PC-3 (cell line): ENCODE measurements around the gene IL11. TPM values are rescaled to one million over a fixed set of nuclear protein-coding genes. Genes with fewer than 3 reads are reported as not detected.
"Not testable (repeated sequence)": the region's sequence is repeated elsewhere in the genome, so short reads cannot be mapped to it uniquely, and the experiment has no call there.

Source experiments
- ATAC-seq: fragments of 200-7000 bp; cut with Tn5 transposase; 2 replicates; pipeline ENCODE4 v1.9.1; 2020; ENCODE audit warnings: mild to moderate bottlenecking, moderate library complexity
- BruUV-seq: library from RNA; stranded (reverse); fragments of 400-500 nt; replicated peaks from 2 replicates; lab custom pipeline; 2021; lab: Mats Ljungman, UMichigan
- CTCF ChIA-PET: fragments of 300-600 bp; sonication (Branson Sonifier 250); formaldehyde crosslinking; loops from one replicate; lab custom pipeline; 2022; ENCODE audit warnings: antibody characterized with exemption; lab: Charles Lee
- POLR2A ChIA-PET: fragments of 300-600 bp; sonication (Branson Sonifier 250); formaldehyde crosslinking; loops from one replicate; lab custom pipeline; 2022; ENCODE audit warnings: antibody characterized with exemption; ENCODE audit not compliant: unreplicated experiment; lab: Charles Lee
- DNase-seq: peaks from one replicate; pipeline ENCODE4 v3.0.0-alpha.2; 2015
- H2AFZ ChIP-seq: fragments of 300-600 bp; sonication (generic); 2 replicates; pipeline ENCODE4 v1.6.0; 2016; ENCODE audit warnings: antibody characterized with exemption, low read length
- H3F3A ChIP-seq: fragments of 300-600 bp; sonication (generic); one replicate; pipeline ENCODE4 v1.6.0; 2017; ENCODE audit warnings: antibody characterized with exemption, low read length, control low read depth, mild to moderate bottlenecking; ENCODE audit not compliant: unreplicated experiment
- H3K27ac ChIP-seq: fragments of 300-600 bp; sonication (generic); 2 replicates; pipeline ENCODE4 v1.5.1; 2016; ENCODE audit warnings: mild to moderate bottlenecking, low read length
- H3K27me3 ChIP-seq: fragments of 300-600 bp; sonication (generic); 2 replicates; pipeline ENCODE4 v1.6.1; 2016; ENCODE audit warnings: low read length, mixed read lengths
- H3K36me3 ChIP-seq: fragments of 300-600 bp; sonication (generic); 2 replicates; pipeline ENCODE4 v1.6.1; 2016; ENCODE audit warnings: low read depth, mixed run types, low read length, mixed read lengths
- H3K4me1 ChIP-seq: fragments of 300-600 bp; sonication (generic); 2 replicates; pipeline ENCODE4 v1.5.1; 2016; ENCODE audit warnings: low read length; ENCODE audit not compliant: insufficient read depth
- H3K4me2 ChIP-seq: fragments of 300-600 bp; sonication (generic); 2 replicates; pipeline ENCODE4 v1.6.0; 2016; ENCODE audit warnings: low read length
- H3K4me3 ChIP-seq: fragments of 300-600 bp; sonication (generic); 2 replicates; pipeline ENCODE4 v1.5.1; 2016; ENCODE audit warnings: mild to moderate bottlenecking, low read length, mixed read lengths
- H3K79me2 ChIP-seq: fragments of 300-600 bp; sonication (generic); 2 replicates; pipeline ENCODE4 v1.6.1; 2017; ENCODE audit warnings: low read length, mixed read lengths
- H3K9ac ChIP-seq: fragments of 300-600 bp; sonication (generic); 2 replicates; pipeline ENCODE4 v1.6.0; 2016; ENCODE audit warnings: mild to moderate bottlenecking, low read length
- H3K9me2 ChIP-seq: fragments of 300-600 bp; sonication (generic); replicated peaks from 2 replicates; pipeline ENCODE4 v1.6.1; 2016; ENCODE audit warnings: mixed run types, low read length, mixed read lengths
- H3K9me3 ChIP-seq: fragments of 300-600 bp; sonication (generic); 2 replicates; pipeline ENCODE4 v1.6.1; 2016; ENCODE audit warnings: low read length, mixed read lengths
- H4K20me1 ChIP-seq: fragments of 300-600 bp; sonication (generic); 2 replicates; pipeline ENCODE4 v1.6.1; 2016; ENCODE audit warnings: low read length, mixed read lengths
- EZH2 ChIP-seq: fragments of 300-600 bp; sonication (generic); IDR thresholded peaks from one replicate; pipeline ENCODE4 v1.6.1; 2017; ENCODE audit warnings: antibody characterized with exemption, mild to moderate bottlenecking, low read length; ENCODE audit not compliant: unreplicated experiment
- EZH2phosphoT487 ChIP-seq: fragments of 300-600 bp; sonication (generic); IDR thresholded peaks from 2 replicates; pipeline ENCODE4 v1.6.1; 2018; ENCODE audit warnings: mild to moderate bottlenecking, antibody characterized with exemption, low read length, borderline replicate concordance
- intact Hi-C: fragments of 100-400 bp; cut with micrococcal nuclease; formaldehyde crosslinking; loops from 2 replicates; pipeline ENCODE4 v1.9.0; 2023
- total RNA-seq: library from RNA; depleted of rRNA; stranded (reverse); fragments of >200 nt; gene quantifications from 2 replicates; pipeline ENCODE4 v1.2.3, GENCODE V29; 2014
- TF ChIP-seq, protein P1 (sequence below): fragments of 300-600 bp; sonication (generic); conservative IDR thresholded peaks from 2 replicates; pipeline ENCODE4 v1.5.1; 2017; ENCODE audit warnings: antibody characterized with exemption, low read depth, mild to moderate bottlenecking, low read length

The IL11 gene
- total RNA-seq, 1 experiment from 2014 or later = 7.5 TPM

DNA sequence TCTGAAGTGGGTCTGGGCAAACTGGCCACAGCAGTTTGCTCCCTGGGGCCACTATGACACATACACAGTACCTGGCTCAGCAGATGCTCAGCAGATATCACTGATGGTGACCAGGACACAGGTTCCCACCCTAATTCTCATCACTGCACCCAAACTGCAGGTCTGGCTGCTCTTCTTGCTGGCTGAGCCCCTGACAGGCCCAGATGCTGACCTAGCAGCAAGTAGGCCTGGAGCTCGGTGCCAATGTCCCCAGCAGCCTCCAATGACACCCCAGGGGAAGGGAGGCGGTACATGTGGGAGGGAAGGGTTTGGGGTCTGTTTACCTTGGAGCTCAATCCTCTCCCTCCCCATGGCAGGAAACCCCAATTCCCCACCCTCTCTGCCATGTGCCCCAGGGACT is 32.2 kb upstream of the IL11 start:
- no peak overlapping the region for H3K27ac ChIP-seq
- intact Hi-C loops = no loop called here
- H3K27me3 ChIP-seq = no peaks in the 10 kb centered on the region
- no peak overlapping the region for H3K4me3 ChIP-seq
- H3K4me1 ChIP-seq = peaks cover 15% of the 10 kb centered on the region
- H3K36me3 ChIP-seq = peaks cover 57% of the 10 kb centered on the region
- no peaks in the 10 kb centered on the region for H3K9me2 ChIP-seq
- H2AFZ ChIP-seq = no peak overlapping the region
- H3K9ac ChIP-seq = no peak overlapping the region
- POLR2A ChIA-PET = no interaction called here
- peaks cover 26% of the 10 kb centered on the region for H3F3A ChIP-seq
- H3K4me2 ChIP-seq = peak overlapping the region; percentile 5; the same call in 1 of the 2 replicates
- H4K20me1 ChIP-seq = peaks cover 64% of the 10 kb centered on the region
- no peaks in the 10 kb centered on the region for H3K9me3 ChIP-seq
- no TSS peak for BruUV-seq
- no peak for TF ChIP-seq EZH2
- TF ChIP-seq, protein P1, sequence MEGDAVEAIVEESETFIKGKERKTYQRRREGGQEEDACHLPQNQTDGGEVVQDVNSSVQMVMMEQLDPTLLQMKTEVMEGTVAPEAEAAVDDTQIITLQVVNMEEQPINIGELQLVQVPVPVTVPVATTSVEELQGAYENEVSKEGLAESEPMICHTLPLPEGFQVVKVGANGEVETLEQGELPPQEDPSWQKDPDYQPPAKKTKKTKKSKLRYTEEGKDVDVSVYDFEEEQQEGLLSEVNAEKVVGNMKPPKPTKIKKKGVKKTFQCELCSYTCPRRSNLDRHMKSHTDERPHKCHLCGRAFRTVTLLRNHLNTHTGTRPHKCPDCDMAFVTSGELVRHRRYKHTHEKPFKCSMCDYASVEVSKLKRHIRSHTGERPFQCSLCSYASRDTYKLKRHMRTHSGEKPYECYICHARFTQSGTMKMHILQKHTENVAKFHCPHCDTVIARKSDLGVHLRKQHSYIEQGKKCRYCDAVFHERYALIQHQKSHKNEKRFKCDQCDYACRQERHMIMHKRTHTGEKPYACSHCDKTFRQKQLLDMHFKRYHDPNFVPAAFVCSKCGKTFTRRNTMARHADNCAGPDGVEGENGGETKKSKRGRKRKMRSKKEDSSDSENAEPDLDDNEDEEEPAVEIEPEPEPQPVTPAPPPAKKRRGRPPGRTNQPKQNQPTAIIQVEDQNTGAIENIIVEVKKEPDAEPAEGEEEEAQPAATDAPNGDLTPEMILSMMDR = no peak
- no peak for TF ChIP-seq EZH2phosphoT487
- H3K79me2 ChIP-seq = peaks cover 55% of the 10 kb centered on the region
- CTCF ChIA-PET = no interaction called here
- DNase-seq (no peak), ATAC-seq (no peak)

DNA sequence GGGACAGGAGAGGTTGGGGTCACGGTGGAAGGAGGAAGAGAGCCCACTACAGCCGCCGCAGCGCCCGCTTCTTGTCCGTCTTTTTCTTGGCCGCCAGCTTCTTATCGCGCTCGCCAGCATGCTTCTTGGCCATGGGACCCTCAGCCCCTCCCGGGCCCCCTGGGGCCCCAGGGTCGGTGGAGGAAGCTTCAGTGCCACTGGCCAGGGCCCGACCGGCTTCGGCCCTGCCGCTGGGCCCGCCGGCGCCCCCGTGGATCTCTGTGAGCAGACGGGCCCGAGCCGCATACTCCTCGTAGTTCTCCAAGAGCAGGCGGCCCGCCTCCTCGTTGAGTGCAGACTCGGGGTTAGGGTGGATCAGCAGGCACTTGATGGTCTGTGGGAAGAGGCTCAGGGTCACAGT is 31.1 kb upstream of the IL11 start:
- DNase-seq, H3K4me3 ChIP-seq, CTCF ChIA-PET, H3K9me2 ChIP-seq, H3K4me2 ChIP-seq, intact Hi-C loops, ATAC-seq, BruUV-seq, H2AFZ ChIP-seq, H3K27ac ChIP-seq, POLR2A ChIA-PET, H3K9me3 ChIP-seq, H3K27me3 ChIP-seq, H3K9ac ChIP-seq: not testable (repeated sequence)
- H3F3A ChIP-seq = peaks cover 26% of the 10 kb centered on the region
- peaks cover 52% of the 10 kb centered on the region for H3K36me3 ChIP-seq
- H3K4me1 ChIP-seq = peaks cover 12% of the 10 kb centered on the region
- H4K20me1 ChIP-seq = peaks cover 58% of the 10 kb centered on the region
- peaks cover 43% of the 10 kb centered on the region for H3K79me2 ChIP-seq

DNA sequence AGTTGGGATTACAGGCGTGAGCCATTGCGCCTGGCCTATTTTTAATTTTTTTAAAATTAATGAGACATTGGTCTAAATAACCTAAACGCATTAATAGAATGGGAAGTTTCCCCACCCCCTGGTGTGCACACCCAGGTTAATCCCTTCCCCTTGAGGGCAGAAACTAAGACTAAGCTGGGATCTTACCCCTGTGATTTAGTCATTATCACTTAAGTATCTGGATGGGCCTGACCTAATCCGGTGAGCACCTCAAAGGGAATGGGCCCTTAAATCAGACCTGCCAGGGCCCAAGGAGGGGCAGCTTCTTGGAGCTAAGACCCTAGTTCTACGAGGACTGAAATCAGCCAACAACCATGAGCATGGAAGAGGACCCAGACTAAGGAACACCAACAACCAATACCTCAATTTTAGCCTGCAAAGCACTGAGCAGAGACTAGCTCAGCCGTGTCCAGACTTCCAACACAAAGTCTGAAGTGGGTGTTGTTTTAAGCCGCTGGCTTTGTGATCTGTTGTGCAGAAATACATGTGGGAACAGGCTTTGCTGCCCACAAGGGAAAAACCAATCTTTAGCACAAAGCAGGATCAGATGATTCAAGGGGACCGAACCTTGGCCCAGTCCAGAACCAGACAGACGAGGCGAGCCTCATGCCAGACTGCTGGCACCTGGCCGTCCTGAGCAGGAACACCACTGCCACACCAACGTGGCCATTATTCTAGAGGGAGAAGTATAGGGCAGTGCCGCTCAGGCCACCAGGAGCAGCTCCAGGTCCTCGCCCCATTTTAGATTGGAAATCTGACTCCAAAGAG is 30.2 kb upstream of the IL11 start:
- Histone ChIP-seq H4K20me1 (peaks cover 49% of the 10 kb centered on the region), H3K36me3 (peaks cover 43% of the 10 kb centered on the region), H3K9ac (no peak overlapping the region), H3K4me3 (no peak overlapping the region), H3K27ac (no peak overlapping the region), H3K4me2 (no peak overlapping the region), H3K79me2 (peaks cover 34% of the 10 kb centered on the region), H3K9me3 (no peaks in the 10 kb centered on the region), H2AFZ (no peak overlapping the region), H3F3A (peaks cover 26% of the 10 kb centered on the region), H3K27me3 (no peaks in the 10 kb centered on the region), H3K4me1 (peaks cover 3% of the 10 kb centered on the region), H3K9me2 (no peaks in the 10 kb centered on the region)
- ChIA-PET CTCF (no interaction called here), POLR2A (no interaction called here)
- ATAC-seq (no peak), DNase-seq (no peak)
- TF ChIP-seq, protein P1 = no peak
- TF ChIP-seq EZH2 = no peak
- no peak for TF ChIP-seq EZH2phosphoT487
- BruUV-seq = no TSS peak
- intact Hi-C loops = no loop called here
